Coronary artery (tissue), 2 donors: Measurements from ENCODE around the gene GDPGP1.

Experiments used
- DNase-seq: peaks from one replicate; pipeline ENCODE4 v3.0.0-alpha.2; 2017; ENCODE audit warnings: low spot score
- H3K27ac ChIP-seq, 2 donors: fragments of 200-600 bp; sonication (generic); one replicate each; pipeline ENCODE4 v1.5.1; 2016 to 2019
- H3K4me3 ChIP-seq: fragments of 200-600 bp; sonication (generic); 2 replicates; pipeline ENCODE4 v1.5.1; 2016; ENCODE audit warnings: mild to moderate bottlenecking, moderate library complexity
- TF ChIP-seq, protein P1 (sequence below): fragments of 200-600 bp; sonication (generic); IDR thresholded peaks from one replicate; pipeline ENCODE4 v1.5.1; 2019; ENCODE audit warnings: antibody characterized with exemption

The GDPGP1 gene

GRCh38 chr15:90190606-90191343 is 43.2 kb upstream of the GDPGP1 start:
- DNase-seq = no peak
- TF ChIP-seq, protein P1, sequence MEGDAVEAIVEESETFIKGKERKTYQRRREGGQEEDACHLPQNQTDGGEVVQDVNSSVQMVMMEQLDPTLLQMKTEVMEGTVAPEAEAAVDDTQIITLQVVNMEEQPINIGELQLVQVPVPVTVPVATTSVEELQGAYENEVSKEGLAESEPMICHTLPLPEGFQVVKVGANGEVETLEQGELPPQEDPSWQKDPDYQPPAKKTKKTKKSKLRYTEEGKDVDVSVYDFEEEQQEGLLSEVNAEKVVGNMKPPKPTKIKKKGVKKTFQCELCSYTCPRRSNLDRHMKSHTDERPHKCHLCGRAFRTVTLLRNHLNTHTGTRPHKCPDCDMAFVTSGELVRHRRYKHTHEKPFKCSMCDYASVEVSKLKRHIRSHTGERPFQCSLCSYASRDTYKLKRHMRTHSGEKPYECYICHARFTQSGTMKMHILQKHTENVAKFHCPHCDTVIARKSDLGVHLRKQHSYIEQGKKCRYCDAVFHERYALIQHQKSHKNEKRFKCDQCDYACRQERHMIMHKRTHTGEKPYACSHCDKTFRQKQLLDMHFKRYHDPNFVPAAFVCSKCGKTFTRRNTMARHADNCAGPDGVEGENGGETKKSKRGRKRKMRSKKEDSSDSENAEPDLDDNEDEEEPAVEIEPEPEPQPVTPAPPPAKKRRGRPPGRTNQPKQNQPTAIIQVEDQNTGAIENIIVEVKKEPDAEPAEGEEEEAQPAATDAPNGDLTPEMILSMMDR = no peak
- no peak overlapping the region for H3K4me3 ChIP-seq
- H3K27ac ChIP-seq = peak overlapping the region; percentile 57 to 79

DNA sequence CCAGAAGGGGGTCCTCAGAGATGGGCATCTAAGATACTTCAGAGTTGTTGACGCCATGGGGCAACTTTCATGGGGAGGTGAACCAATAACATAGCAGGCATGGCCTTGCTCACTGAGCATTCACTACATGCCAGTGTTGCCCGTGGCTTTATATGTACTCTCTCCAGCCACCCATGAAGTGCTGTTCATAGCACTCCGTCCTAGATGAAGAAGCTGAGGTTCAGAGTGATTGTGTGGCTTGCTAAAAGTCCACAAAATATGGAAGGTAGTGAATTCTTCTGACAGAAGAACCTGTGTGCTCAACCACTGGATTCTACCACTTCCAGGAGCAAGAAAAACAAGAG is 42.7 kb upstream of the GDPGP1 start:
- H3K27ac ChIP-seq = peak overlapping the region; percentile 57 to 79
- H3K4me3 ChIP-seq = no peak overlapping the region
- TF ChIP-seq, protein P1 = no peak
- no peak for DNase-seq

GRCh38 chr15:90191794-90192509 is 42.1 kb upstream of the GDPGP1 start:
- TF ChIP-seq, protein P1 = no peak
- Histone ChIP-seq H3K4me3 (peak overlapping the region; percentile 42), H3K27ac (peak overlapping the region; percentile 57 to 79)
- no peak for DNase-seq

- peak overlapping the region; percentile 40 to 79 for H3K27ac ChIP-seq
- TF ChIP-seq, protein P1 = no peak
- no peak for DNase-seq
- no peak overlapping the region for H3K4me3 ChIP-seq
Measured at GRCh38 chr15:90192961-90193786, 40.8 kb upstream of the GDPGP1 start.

GRCh38 chr15:90194655-90195054 is 39.4 kb upstream of the GDPGP1 start:
- TF ChIP-seq, protein P1 = no peak
- Histone ChIP-seq H3K27ac (no peak overlapping the region), H3K4me3 (no peak overlapping the region)
- no peak for DNase-seq

- no peak for DNase-seq
- peak overlapping the region; percentile 67 to 83 for H3K27ac ChIP-seq
- peak overlapping the region; percentile 98 for H3K4me3 ChIP-seq
- TF ChIP-seq, protein P1 = no peak
Measured at GRCh38 chr15:90200534-90201129, 33.4 kb upstream of the GDPGP1 start.
